Uterus (tissue), 2 donors: ENCODE results near the gene CELA2B.

Experiments used
- POLR2A ChIP-seq, 2 donors: fragments of 450-650 bp; IDR thresholded peaks; one replicate each; pipeline ENCODE4 v1.6.1; 2016; ENCODE audit warnings: antibody characterized with exemption in 2 of 2, mild to moderate bottlenecking in 1 of 2, moderate library complexity in 1 of 2
- TF ChIP-seq, protein P1 (sequence below), 4 experiments: fragments of 200-600 bp in 2 of 4; fragments of 450-650 bp in 2 of 4; sonication (generic) in 2 of 4; IDR thresholded peaks; one replicate each; pipeline ENCODE4 v1.5.1; 2016 to 2019; ENCODE audit warnings: antibody characterized with exemption in 4 of 4, mild to moderate bottlenecking in 2 of 4, moderate library complexity in 1 of 4

DNA sequence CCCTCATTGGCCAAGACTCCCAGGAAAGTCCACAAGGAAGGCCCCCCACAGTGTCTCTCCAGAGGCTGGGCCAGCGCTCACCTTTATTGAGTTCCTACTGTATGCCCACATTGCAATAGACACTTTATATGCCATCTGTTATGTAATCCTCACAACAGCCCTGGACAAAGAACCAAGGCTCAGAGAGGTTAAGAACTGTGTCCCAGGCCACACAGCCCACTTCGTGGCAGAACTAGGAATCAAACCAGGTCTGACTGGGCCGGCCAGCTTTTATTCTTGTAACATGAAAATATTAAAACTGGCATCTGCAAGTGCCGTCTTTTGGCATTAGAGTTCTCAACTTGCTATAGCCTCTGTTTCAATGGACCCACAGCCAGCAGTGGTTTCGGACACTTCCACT is 33.1 kb upstream of the CELA2B start:
- TF ChIP-seq, protein P1, sequence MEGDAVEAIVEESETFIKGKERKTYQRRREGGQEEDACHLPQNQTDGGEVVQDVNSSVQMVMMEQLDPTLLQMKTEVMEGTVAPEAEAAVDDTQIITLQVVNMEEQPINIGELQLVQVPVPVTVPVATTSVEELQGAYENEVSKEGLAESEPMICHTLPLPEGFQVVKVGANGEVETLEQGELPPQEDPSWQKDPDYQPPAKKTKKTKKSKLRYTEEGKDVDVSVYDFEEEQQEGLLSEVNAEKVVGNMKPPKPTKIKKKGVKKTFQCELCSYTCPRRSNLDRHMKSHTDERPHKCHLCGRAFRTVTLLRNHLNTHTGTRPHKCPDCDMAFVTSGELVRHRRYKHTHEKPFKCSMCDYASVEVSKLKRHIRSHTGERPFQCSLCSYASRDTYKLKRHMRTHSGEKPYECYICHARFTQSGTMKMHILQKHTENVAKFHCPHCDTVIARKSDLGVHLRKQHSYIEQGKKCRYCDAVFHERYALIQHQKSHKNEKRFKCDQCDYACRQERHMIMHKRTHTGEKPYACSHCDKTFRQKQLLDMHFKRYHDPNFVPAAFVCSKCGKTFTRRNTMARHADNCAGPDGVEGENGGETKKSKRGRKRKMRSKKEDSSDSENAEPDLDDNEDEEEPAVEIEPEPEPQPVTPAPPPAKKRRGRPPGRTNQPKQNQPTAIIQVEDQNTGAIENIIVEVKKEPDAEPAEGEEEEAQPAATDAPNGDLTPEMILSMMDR (IDR thresholded peaks at IDR 0.05): no peak
- no peak for TF ChIP-seq POLR2A (IDR thresholded peaks at IDR 0.05)
